DMS153 treated with DMSO at 0.1 percent for 48 hours (cell line): ENCODE data around the gene BAIAP3.

Source experiments
- DNase-seq: peaks from one replicate; lab custom pipeline; 2025; ENCODE audit not compliant: unreplicated experiment; lab: John Stamatoyannopoulos, UW

BAIAP3 gene

GRCh38 chr16:1330931-1331711, 2.3 kb upstream of the BAIAP3 start:
- no peak for DNase-seq

- peak; percentile 75 for DNase-seq
Observed at GRCh38 chr16:1331712-1332617, 1.5 kb upstream of the BAIAP3 start.

GRCh38 chr16:1332618-1333148, 762 bp upstream of the BAIAP3 start:
- DNase-seq, result no peak

GRCh38 chr16:1333854-1334700, 632 bp downstream of the BAIAP3 start:
- no peak for DNase-seq

DNA sequence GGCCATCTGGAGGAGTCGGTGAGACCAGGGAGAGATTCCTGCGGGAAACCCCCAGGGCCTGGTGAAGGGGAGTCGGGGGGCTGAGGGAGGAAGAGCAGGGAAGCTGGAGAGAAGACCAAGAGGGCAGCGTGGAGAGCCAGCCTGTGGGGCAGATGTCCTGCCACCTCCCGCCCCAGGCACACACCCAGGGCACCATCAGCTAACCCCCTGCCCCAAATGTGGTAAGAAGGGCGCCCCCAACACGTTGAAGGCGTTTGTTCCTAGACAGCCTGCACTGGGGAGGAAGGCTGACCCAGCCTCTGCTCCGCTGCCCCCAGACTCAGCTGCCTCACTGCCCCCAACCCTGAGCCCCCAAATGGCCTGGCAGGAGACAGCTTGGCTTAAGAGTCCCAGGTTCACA, 1.3 kb downstream of the BAIAP3 start:
- no peak for DNase-seq

GRCh38 chr16:1335211-1335971, 1.9 kb downstream of the BAIAP3 start:
- no peak for DNase-seq

GRCh38 chr16:1335996-1336395, 2.6 kb downstream of the BAIAP3 start:
- no peak for DNase-seq

- no peak for DNase-seq
Observed at GRCh38 chr16:1336619-1337018, 3.2 kb downstream of the BAIAP3 start.

DNA sequence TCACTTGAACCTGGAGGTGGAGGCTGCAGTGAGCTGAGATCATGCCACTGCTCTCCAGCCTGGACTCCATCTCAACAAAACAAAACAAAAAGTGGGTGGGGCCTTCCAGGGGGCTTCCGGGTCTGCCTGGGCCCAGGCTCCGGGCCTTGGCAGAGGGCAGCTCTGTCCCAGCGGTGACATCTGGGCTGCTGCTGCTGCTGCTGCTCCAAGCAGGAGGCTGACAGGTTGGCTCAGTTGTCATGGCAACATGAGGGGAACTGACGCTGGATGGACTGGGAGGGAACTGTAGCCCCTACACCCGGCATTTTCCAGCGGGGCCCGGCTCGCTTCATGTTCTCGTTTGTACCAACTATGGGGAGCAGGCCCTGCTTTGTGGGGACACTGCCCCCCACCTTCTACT, 4.0 kb downstream of the BAIAP3 start:
- no peak for DNase-seq

DNA sequence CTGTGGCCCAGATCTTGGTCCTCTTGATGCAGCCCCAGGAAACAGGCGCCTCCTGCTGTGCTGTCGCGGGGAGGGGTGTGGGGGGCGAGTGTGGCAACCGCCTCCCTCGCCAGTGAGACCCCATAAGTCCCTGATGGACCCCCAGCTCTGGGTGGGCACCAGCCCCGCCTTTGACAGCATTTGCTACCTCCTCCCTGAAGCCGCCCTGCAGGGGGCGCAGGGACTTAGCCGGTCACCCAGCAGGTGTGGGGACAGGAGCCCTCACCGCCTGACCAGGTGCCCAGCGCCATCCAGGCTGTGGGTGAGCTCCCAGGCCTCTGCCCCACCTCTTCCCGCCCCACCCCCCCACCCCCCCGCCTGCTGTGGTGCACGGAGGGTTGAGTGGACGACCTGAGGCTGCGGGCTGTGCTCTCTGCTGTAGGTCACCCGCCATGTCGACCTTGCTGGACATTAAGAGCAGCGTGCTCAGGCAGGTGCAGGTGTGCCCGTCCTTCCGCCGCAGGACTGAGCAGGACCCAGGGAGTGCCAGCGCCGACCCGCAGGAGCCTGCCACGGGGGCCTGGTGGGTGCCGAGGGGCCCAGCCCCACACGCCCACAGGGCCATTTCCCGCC, 4.8 kb downstream of the BAIAP3 start:
- no peak for DNase-seq

DNA sequence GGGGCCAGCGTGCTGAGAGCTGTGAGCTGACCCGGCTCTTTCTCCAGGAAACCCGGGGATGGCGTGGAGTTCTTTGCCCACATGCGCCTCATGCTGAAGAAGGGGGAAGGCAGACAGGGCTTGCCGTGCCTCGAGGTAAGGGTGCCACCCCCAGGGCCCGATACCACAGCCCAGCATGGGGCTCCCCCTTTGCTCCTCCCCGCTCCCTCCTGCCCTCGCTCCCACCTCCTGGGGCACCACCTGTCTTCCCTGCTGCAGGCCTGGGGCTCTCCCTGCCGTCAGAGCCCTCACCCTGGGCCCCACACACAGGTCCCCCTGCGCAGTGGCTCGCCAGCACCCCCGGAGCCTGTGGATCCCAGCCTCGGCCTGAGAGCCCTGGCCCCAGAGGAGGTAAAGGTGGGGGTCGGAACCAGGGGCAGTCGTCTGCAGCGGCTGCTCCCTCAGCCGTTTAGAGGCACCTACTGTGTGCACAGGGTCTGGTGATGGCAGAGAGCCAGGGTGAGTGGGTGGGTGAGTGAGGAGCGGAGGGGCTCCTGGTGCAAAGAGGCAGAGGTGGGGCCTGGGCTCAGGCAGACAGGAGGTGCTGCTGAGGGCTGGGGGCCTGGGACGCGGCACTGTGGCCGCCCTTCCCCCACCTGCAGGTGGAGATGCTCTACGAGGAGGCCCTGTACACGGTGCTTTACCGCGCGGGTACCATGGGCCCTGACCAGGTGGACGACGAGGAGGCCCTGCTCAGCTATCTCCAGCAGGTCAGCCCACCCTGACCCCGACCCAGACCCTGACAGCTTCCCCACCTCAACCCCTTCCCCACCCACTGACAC, 5.6 kb downstream of the BAIAP3 start:
- no peak for DNase-seq

DNA sequence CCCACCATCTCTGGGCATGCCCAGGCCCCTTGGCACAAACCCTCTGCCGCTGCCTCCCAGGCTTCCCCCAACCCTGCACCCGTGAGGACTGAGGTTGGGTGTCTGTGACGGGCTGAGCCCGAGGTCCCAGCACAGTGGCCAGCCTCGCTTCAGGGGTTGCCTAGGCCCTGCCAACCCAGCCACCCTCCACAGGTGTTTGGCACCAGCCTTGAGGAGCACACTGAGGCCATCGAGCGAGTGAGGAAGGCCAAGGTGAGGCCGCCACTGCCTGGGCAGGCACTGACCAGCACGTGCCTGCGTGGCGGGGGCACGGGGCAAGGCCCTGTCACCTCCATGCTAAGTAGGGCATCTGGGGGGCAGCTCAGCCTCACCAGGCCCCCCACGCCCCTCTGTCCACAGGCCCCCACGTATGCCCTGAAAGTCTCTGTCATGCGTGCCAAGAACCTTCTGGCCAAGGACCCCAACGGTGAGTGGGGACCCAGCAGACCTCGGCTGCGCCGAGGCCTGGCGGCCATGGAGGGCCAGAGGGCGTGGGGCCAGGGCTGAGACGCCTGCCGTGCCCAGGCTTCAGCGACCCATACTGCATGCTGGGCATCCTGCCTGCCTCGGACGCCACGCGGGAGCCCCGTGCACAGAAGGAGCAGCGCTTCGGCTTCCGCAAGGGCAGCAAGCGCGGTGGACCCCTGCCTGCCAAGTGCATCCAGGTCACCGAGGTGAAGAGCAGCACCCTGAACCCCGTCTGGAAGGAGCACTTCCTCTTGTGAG, 7.5 kb downstream of the BAIAP3 start:
- DNase-seq, result no peak

DNA sequence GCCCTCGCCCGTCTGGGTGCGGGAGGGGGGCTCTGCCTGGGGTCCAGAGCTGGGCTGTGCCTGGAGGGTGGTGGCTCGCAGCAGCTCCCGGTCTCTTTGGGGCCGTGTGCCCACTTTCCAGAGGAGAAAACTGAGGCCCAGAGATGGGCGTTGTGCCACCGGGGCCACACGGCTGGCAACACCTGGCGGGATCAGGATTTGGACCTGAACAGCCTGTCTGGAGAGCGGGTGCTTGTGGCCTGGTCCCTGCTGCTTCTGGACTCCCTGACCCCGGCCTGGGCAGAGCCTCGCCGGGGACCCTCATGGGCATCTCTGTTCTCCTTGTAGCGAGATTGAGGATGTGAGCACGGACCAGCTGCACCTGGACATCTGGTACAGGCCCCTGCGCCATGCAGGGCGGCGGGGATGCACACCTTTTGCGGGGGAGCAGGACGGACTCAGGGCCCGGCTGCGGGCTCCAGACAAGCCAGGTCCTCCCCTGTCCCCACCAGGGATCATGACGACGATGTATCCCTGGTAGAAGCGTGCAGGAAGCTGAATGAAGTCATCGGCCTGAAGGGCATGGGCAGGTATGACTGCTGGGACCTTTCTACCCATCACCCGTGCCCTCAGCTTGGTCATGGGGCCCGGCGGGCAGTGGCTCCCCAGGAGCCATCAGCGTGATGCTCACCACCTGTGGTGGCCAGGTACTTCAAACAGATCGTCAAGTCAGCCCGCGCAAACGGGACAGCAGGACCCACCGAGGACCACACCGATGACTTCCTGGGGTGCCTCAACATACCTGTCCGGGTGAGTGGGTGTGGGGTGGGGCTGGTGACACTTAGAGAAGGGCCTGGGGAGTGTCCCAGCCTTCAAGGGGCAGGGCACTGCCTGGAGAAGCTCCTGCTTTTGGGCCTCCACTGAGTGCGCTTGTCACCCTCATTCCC, 8.3 kb downstream of the BAIAP3 start:
- DNase-seq, result no peak

DNA sequence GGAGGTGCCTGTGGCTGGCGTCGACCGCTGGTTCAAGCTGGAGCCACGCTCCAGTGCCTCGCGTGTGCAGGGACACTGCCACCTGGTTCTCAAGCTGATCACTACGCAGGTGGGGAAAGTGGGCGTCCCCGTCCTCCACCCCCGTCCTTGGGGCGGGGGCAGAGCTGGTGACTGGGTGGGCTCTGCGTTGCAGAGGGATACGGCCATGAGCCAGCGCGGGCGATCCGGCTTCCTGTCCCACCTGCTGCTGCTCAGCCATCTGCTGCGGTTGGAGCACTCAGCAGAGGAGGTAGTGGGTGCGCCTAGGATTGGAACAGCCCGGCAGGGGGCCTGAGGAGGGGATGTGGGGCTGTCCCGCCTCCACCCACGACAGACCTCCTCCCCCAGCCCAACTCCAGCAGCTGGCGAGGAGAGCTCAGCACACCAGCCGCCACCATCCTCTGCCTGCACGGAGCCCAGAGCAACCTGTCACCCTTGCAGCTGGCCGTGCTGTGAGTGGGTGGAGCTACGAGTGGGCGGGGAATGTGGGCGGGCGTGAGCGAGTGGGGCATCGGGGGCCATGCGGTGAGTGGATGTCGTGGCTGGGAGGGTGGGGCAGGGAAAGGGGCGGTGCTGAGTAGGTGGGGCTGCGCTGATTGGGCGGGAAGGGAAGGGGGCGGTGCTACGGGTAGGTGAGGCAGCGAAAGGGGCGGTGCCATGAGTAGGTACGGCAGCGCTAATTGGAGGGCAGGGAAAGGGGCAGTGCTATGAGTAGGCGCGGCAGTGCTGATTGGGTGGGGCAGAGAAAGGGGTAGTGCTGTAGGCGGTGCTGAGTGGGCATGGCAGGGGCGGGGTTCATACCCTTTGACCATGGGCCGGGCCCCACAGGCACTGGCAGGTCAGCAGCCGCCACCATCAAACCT, 9.3 kb downstream of the BAIAP3 start:
- peak; percentile 98 for DNase-seq

GRCh38 chr16:1343428-1344242, 10.2 kb downstream of the BAIAP3 start:
- DNase-seq, result no peak
